ENCODE results near the gene SIGLEC14.

GRCh38 chr19:51610576-51610975, 36.0 kb downstream of the SIGLEC14 start:
- TF ChIP-seq, protein P1, sequence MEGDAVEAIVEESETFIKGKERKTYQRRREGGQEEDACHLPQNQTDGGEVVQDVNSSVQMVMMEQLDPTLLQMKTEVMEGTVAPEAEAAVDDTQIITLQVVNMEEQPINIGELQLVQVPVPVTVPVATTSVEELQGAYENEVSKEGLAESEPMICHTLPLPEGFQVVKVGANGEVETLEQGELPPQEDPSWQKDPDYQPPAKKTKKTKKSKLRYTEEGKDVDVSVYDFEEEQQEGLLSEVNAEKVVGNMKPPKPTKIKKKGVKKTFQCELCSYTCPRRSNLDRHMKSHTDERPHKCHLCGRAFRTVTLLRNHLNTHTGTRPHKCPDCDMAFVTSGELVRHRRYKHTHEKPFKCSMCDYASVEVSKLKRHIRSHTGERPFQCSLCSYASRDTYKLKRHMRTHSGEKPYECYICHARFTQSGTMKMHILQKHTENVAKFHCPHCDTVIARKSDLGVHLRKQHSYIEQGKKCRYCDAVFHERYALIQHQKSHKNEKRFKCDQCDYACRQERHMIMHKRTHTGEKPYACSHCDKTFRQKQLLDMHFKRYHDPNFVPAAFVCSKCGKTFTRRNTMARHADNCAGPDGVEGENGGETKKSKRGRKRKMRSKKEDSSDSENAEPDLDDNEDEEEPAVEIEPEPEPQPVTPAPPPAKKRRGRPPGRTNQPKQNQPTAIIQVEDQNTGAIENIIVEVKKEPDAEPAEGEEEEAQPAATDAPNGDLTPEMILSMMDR (IDR thresholded peaks at IDR 0.05; ENCODE audit: insufficient read depth, low read depth, low read length): no peak
- no peak for TF ChIP-seq EZH2 (IDR thresholded peaks at IDR 0.05; ENCODE audit: insufficient read depth, low read length)

Data from astrocyte (in vitro differentiated cells and primary cell).